ENCODE data around the gene ADAM30. TPM values are rescaled to one million over a fixed set of nuclear protein-coding genes. Genes with fewer than 3 reads are reported as not detected.
"Not testable (repeated sequence)": the region's sequence is repeated elsewhere in the genome, so short reads cannot be mapped to it uniquely, and the experiment has no call there.

ADAM30 gene
- polyA plus RNA-seq, 12 donors = not detected

GRCh38 chr1:119878171-119878570 lies 18.1 kb downstream of the ADAM30 start:
- DNase-seq = no peak

DNA sequence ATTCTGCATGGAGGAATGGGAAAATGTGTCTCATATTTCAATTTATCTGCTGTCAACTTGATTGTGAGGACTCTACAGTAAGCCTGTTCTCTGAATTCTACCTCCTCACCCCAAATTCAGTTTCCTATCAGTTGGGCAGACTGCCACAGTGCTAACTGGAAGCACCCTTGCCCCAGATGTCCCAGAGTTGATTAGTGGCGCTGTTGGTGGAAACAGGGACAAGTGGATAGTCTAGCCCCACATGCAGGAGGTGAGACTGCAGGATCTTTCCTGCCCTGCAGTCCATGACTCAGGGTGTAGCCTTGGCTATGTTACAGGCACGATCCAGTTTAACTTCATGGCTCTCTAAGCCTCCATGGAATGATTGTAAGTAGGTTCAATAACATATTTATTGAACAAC lies 22.1 kb downstream of the ADAM30 start:
- DNase-seq = no peak

- peak; percentile 80 for DNase-seq
Observed at GRCh38 chr1:119873135-119874015, 22.9 kb downstream of the ADAM30 start.

- DNase-seq = no peak
Observed at GRCh38 chr1:119871881-119872280, 24.4 kb downstream of the ADAM30 start.

GRCh38 chr1:119870917-119871596 lies 25.3 kb downstream of the ADAM30 start:
- DNase-seq = peak; percentile 85

DNA sequence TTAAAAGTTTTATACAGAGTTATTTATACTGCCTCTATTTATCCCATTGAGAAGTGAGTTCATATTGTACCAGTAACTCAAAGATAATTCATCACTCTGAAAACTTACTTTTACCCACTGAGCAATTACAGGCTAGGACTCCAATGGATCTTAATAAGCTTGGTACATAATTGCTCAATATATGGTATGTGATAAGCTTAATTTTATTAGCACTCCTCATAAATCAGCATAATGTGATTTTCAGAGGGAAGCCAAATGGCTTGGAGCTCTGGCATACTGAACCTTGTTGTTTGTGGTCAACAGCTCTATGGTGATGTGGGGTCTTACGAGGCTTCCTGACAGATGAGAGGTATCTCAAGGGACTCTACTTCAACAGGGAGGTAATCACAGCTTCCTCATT lies 26.3 kb downstream of the ADAM30 start:
- no peak for DNase-seq

- no peak for DNase-seq
Observed at GRCh38 chr1:119868176-119868575, 28.1 kb downstream of the ADAM30 start.

DNA sequence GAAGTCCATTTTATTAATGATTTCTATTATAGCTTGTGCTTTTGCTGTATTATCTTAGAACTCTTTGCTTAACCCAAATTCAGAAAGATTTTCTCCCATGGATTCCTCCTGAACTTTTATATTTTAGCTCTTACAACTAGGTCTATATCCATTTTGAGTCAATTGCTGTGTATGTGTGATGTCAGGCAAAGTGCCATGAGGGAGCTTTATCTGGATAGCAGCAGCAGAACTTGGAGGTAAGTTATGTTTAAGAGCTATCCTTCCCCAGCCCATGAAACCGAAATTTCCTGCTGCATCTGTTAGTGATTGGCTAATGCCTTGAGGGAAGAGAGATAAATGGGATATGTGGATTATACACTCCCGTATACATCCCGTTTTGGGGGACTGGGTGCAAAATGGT lies 29.9 kb downstream of the ADAM30 start:
- DNase-seq = no peak

GRCh38 chr1:119865627-119866026 lies 30.7 kb downstream of the ADAM30 start:
- DNase-seq = no peak

GRCh38 chr1:119862276-119862675 lies 34.0 kb downstream of the ADAM30 start:
- no peak for DNase-seq

DNA sequence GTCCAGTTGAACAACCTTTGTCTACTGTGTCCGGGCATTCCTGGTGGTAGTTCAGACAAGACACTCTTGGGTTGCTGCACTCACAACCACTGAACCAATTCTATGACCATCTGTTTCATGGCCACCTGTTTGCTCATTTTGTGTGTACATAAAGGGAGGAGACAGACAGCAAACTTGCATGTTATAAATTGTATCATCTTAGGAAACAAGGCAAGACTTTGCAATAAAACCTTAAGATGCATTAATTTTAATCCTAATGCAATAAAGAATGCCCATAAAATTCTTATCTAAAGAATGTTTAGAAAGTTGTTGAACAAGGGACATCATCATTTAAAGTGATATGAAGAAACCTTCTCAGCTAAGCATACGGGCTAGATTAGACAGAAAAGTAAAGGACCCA lies 34.8 kb downstream of the ADAM30 start:
- no peak for DNase-seq

DNA sequence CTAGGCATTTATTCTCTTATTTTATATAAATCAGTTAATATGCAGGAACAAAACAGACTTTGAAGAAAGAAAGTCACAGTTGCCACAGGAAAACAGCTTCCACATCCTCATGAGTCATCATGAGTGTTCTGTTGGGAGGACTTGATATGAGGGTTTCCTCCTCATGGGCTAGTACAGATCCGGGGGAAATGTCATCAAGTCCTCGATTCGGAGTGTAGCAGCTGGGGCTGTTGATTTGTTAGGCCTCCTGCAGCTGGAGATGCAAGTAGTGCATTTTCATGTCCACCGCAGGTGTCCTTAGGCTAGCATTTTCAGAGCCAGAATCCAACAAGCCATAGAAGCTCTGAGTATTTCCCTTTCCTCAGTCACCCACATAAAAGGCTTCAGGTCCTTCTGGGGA lies 36.7 kb downstream of the ADAM30 start:
- no peak for DNase-seq

DNA sequence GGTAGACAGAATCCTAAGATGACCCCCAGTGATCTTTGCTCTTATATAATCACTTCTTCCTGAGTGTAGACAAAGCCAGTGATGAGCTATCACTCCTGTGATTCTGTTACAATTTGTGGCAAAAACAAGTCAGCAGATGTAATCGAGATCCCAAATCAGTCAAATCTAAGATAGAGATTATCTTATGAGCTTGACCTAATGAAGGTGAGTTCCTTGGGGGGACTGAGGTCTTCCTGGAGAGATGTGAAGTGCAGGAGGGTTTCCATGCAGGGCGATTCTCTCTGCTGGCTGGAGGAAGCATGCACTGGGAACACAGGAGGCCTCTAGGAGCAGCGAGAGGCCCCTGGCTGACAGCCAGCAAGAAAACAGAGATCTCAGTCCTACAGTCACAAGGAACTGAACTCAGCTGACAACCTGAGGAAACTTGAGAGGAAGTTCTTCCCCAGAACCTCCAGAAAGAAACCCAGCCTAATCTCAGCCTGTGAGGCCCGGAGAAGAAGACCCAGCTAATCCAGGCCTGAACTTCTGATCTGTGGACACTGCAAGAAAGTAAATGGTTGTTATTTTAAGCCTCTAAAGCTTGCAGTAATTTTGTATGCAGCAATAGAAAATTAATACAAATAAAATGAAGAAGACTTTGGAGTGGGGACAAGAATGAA lies 37.6 kb downstream of the ADAM30 start:
- DNase-seq = not testable (repeated sequence)

DNA sequence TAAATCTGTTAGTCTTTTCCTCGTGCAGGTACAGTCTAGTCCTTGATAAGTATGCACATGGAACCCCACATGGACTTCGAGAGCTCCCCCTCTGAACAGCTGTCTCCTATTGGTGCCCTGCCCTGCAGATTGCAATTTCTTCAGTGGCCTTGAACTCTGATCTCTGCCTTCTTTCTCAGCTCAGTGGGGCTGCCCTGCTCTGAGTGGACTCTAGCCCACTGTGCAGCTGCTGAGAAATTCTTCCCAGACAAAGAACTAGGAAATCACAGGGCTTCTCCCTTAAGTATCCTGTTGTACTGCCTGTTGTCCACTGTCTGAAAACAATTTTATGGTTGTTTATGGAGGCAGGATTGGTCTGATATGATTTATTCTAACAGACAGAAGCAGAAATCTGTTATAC lies 38.2 kb downstream of the ADAM30 start:
- no peak for DNase-seq

DNA sequence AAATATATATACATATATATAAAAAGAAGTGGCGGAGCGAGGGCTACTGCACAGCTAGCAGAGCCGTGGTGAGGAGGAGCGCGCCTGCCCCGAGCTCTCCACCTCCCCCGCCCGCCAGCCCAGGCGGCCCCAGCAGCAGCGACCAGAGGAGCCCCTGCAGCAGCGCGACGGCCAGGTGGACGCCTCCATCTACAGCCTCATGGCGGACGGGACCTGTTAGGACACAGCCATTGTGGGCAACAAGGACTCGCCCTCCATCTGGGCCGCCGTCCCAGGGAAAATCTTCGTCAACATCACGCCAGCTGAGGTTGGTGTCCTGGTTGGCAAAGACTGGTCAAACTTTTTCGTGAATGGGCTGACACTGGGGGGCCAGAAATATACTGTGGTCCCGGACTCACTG lies 43.2 kb downstream of the ADAM30 start:
- no peak for DNase-seq

DNA sequence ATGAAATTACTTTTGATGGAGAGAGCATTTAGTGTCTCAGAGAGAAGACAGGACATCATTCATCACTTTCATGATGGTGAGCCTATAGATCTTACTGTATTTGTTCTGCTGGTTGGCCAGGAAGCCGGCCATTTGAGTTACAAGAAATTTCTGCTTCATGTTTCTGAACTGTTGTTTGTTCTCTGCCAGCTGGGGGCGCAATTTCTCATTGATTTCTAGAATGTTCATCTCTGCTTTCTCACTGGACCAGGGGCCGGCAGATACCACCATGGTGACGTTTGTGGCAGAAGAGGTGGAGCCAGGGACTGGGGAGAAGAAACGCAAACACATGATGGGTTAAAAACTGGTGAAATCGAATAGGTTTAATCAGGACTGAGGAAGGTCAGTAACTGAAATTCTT lies 52.1 kb downstream of the ADAM30 start:
- DNase-seq = not testable (repeated sequence)

Other genes with a start within 250 kb of the ADAM30 start
- 10 to 100 TPM in 6 of 12 donors, 1 to 10 TPM in 5, not detected in 1; 8.1 to 12.4 (median 10.0) TPM for gene ZNF697, start 248.2 kb downstream of the ADAM30 start, polyA plus RNA-seq (ENCODE audit: insufficient read length in 12 of 12)
- gene PHGDH, start 184.6 kb downstream of the ADAM30 start, polyA plus RNA-seq (ENCODE audit: insufficient read length in 12 of 12) = 100 to 1,000 TPM in 2 of 12 donors, 10 to 100 TPM in 9, not detected in 1; 47.4 to 155 (median 64.8) TPM
- gene HMGCS2, start 127.6 kb downstream of the ADAM30 start, polyA plus RNA-seq (ENCODE audit: insufficient read length in 12 of 12) = 10 to 100 TPM in 1 of 12 donors, 1 to 10 TPM in 1, under 1 TPM in 7, not detected in 3; 0.08 to 27.9 (median 0.36) TPM
- 10 to 100 TPM in 1 of 12 donors, under 1 TPM in 1, not detected in 10; 0.30 to 22.2 TPM for gene REG4, start 85.1 kb downstream of the ADAM30 start, polyA plus RNA-seq (ENCODE audit: insufficient read length in 12 of 12)
- gene NOTCH2, start 173.1 kb upstream of the ADAM30 start, polyA plus RNA-seq (ENCODE audit: insufficient read length in 12 of 12) = 10 to 100 TPM in 11 of 12 donors, not detected in 1; 41.5 to 81.8 (median 55.4) TPM

Measured in muscle of arm (tissue), 12 donors.